Left lung (tissue), 10 donors: ENCODE data around the gene SELENOK. TPM values are rescaled to one million over a fixed set of nuclear protein-coding genes. Genes with fewer than 3 reads are reported as not detected.

ENCODE experiments used
- ATAC-seq: fragments of 200-7000 bp; cut with Tn5 transposase; one replicate; pipeline ENCODE4 v1.9.1; 2020; ENCODE audit warnings: moderate library complexity
- DNase-seq, 4 donors: peaks; one replicate each; pipeline ENCODE4 v3.0.0-alpha.2; 2013 to 2020
- H3K27ac ChIP-seq, 2 donors: fragments of 200-600 bp; sonication (generic) in 1 of 2; one replicate each; pipeline versions ENCODE4 v1.5.0 to v1.8.0; 2020 to 2021
- H3K27me3 ChIP-seq, 2 donors: fragments of 200-600 bp; sonication (generic) in 1 of 2; one replicate each; pipeline versions ENCODE4 v1.5.0 to v1.8.0; 2020 to 2021
- H3K36me3 ChIP-seq, 2 donors: fragments of 200-600 bp; sonication (generic) in 1 of 2; one replicate each; pipeline versions ENCODE4 v1.5.0 to v1.8.0; 2020 to 2021
- H3K4me1 ChIP-seq, 2 donors: fragments of 200-600 bp; one replicate each; pipeline ENCODE4 v1.8.0; 2021
- H3K4me3 ChIP-seq, 2 donors: fragments of 200-600 bp; sonication (generic) in 1 of 2; one replicate each; pipeline versions ENCODE4 v1.5.0 to v1.8.0; 2020 to 2021; ENCODE audit warnings: mild to moderate bottlenecking in 1 of 2
- H3K9me3 ChIP-seq, 2 donors: fragments of 200-600 bp; sonication (generic) in 1 of 2; one replicate each; pipeline versions ENCODE4 v1.5.0 to v1.8.0; 2020 to 2021
- CTCF ChIP-seq, 2 donors: fragments of 200-600 bp; sonication (generic) in 1 of 2; IDR thresholded peaks; one replicate each; pipeline versions ENCODE4 v1.5.0 to v1.8.0; 2021; ENCODE audit warnings: antibody characterized with exemption in 2 of 2
- intact Hi-C, 2 donors: fragments of 100-400 bp; cut with DNase I; formaldehyde crosslinking; loops; one replicate each; pipeline versions ENCODE4 v1.11.2 to v1.14.2; 2022
- polyA plus RNA-seq, 6 donors: library from polyadenylated mRNA; unstranded; fragments of 120-200 nt; gene quantifications; one replicate each; pipeline ENCODE4 v1.2.1, GENCODE V29; 2013; ENCODE audit not compliant: insufficient read length in 6 of 6
- total RNA-seq, 2 donors: library from RNA; stranded (reverse); fragmentation: NEBNext Ultra II Directional; extraction: Animal tissue kit (Norgen Biotek cat#: 25700); gene quantifications; one replicate each; pipeline ENCODE4 v1.2.1, GENCODE V29; 2021
- donor health status: DM: no; HTN: yes; CAD: no.
- donor health status: DM: no; HTN: no; CAD: no.

SELENOK gene
- total and polyA plus RNA-seq, 8 donors: 34.7 to 59.7 (median 58.2) TPM

GRCh38 chr3:53880396-53881345, 11.0 kb downstream of the SELENOK start:
- intact Hi-C loops: no loop called here
- TF ChIP-seq CTCF (IDR thresholded peaks at IDR 0.05): no peak
- Histone ChIP-seq H3K9me3 (no peaks in the 10 kb centered on the region), H3K27ac (no peak overlapping the region), H3K4me1 (peaks cover 13 to 14% of the 10 kb centered on the region in 2 donors), H3K4me3 (peak overlapping the region; percentile 94), H3K27me3 (no peaks in the 10 kb centered on the region), H3K36me3 (peaks cover 4 to 60% of the 10 kb centered on the region in 2 donors)
- no peak for ATAC-seq
- DNase-seq: no peak

GRCh38 chr3:53865732-53866499, 25.7 kb downstream of the SELENOK start:
- Histone ChIP-seq H3K27me3 (no peaks in the 10 kb centered on the region), H3K36me3 (peaks cover 0 to 100% of the 10 kb centered on the region in 2 donors), H3K27ac (no peak overlapping the region), H3K4me3 (no peak overlapping the region), H3K9me3 (no peaks in the 10 kb centered on the region), H3K4me1 (no peaks in the 10 kb centered on the region)
- ATAC-seq: no peak
- intact Hi-C loops: no loop called here
- no peak for TF ChIP-seq CTCF (IDR thresholded peaks at IDR 0.05)
- no peak for DNase-seq

GRCh38 chr3:53863145-53863544, 28.5 kb downstream of the SELENOK start:
- no peak for DNase-seq
- no peaks in the 10 kb centered on the region for H3K4me1 ChIP-seq
- H3K27me3 ChIP-seq: no peaks in the 10 kb centered on the region
- H3K9me3 ChIP-seq: no peaks in the 10 kb centered on the region
- no peak overlapping the region for H3K27ac ChIP-seq
- peaks cover 0 to 94% of the 10 kb centered on the region in 2 donors for H3K36me3 ChIP-seq
- no peak for ATAC-seq
- no peak overlapping the region for H3K4me3 ChIP-seq
- TF ChIP-seq CTCF (IDR thresholded peaks at IDR 0.05): no peak
- intact Hi-C loops: no loop called here

GRCh38 chr3:53862241-53862640, 29.4 kb downstream of the SELENOK start:
- H3K36me3 ChIP-seq: peaks cover 0 to 85% of the 10 kb centered on the region in 2 donors
- no peak overlapping the region for H3K27ac ChIP-seq
- H3K27me3 ChIP-seq: no peaks in the 10 kb centered on the region
- intact Hi-C loops: no loop called here
- no peak for DNase-seq
- H3K9me3 ChIP-seq: no peaks in the 10 kb centered on the region
- no peaks in the 10 kb centered on the region for H3K4me1 ChIP-seq
- ATAC-seq: no peak
- no peak for TF ChIP-seq CTCF (IDR thresholded peaks at IDR 0.05)
- H3K4me3 ChIP-seq: no peak overlapping the region

GRCh38 chr3:53860196-53860595, 31.5 kb downstream of the SELENOK start:
- ATAC-seq (no peak), DNase-seq (no peak)
- no peak overlapping the region for H3K4me3 ChIP-seq
- intact Hi-C loops: no loop called here
- H3K27ac ChIP-seq: no peak overlapping the region
- H3K4me1 ChIP-seq: no peaks in the 10 kb centered on the region
- no peak for TF ChIP-seq CTCF (IDR thresholded peaks at IDR 0.05)
- H3K27me3 ChIP-seq: no peaks in the 10 kb centered on the region
- no peaks in the 10 kb centered on the region for H3K9me3 ChIP-seq
- H3K36me3 ChIP-seq: peaks cover 0 to 64% of the 10 kb centered on the region in 2 donors
